ENCODE results near the gene MREG. TPM values are rescaled to one million over a fixed set of nuclear protein-coding genes. Genes with fewer than 3 reads are reported as not detected.

MREG gene
- total and polyA plus RNA-seq, 3 donors from 2014 or later: 3.0 to 5.2 (median 4.3) TPM

DNA sequence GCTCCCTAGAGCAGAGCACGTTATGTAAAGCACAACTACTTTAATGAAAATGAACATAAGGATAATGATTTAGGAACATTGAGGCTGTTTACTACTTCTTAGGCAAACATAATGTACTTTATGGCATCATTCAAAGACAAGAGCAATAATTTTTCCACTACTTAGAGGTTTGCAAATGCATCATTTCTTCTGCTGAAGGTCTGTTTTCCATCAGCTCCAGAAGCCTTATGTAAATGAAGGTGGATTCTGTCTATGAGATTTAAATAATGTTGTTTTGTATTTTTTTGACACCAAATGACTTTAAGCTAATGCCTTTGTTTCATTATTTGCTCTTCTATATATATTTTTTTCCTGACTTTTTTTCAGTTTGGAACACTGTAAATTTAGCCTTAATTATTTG is 28.1 kb downstream of the MREG start:
- no peak for TF ChIP-seq CTCF (IDR thresholded peaks at IDR 0.05)
- no peak for TF ChIP-seq POLR2A (IDR thresholded peaks at IDR 0.05)
- no peak for DNase-seq
- Histone ChIP-seq H3K4me1 (no peaks in the 10 kb centered on the region), H3K27me3 (no peaks in the 10 kb centered on the region), H3K36me3 (ENCODE audit: low read depth, missing control alignments) (no peaks in the 10 kb centered on the region), H3K27ac (peak overlapping the region in 1 of 2 donors; percentile 9), H3K9me3 (no peaks in the 10 kb centered on the region), H3K4me3 (no peak overlapping the region)
- intact Hi-C loops (cut with DNase I; ENCODE audit: low total_unique reads): no loop called here
- WGBS, 2 donors: 59 to 62% methylated on average over 1 of the region's 1 CpG

GRCh38 chr2:215984661-215985060 is 28.7 kb downstream of the MREG start:
- H3K27me3 ChIP-seq: no peaks in the 10 kb centered on the region
- H3K36me3 ChIP-seq (ENCODE audit: low read depth, missing control alignments): no peaks in the 10 kb centered on the region
- 75 to 88% methylated on average over 2 of the region's 2 CpGs for WGBS, 2 donors
- H3K4me1 ChIP-seq: no peaks in the 10 kb centered on the region
- no peaks in the 10 kb centered on the region for H3K9me3 ChIP-seq
- peak overlapping the region in 1 of 2 donors; percentile 9 for H3K27ac ChIP-seq
- TF ChIP-seq CTCF (IDR thresholded peaks at IDR 0.05): no peak
- no peak for TF ChIP-seq POLR2A (IDR thresholded peaks at IDR 0.05)
- no peak overlapping the region for H3K4me3 ChIP-seq
- intact Hi-C loops (cut with DNase I; ENCODE audit: low total_unique reads): no loop called here
- no peak for DNase-seq

DNA sequence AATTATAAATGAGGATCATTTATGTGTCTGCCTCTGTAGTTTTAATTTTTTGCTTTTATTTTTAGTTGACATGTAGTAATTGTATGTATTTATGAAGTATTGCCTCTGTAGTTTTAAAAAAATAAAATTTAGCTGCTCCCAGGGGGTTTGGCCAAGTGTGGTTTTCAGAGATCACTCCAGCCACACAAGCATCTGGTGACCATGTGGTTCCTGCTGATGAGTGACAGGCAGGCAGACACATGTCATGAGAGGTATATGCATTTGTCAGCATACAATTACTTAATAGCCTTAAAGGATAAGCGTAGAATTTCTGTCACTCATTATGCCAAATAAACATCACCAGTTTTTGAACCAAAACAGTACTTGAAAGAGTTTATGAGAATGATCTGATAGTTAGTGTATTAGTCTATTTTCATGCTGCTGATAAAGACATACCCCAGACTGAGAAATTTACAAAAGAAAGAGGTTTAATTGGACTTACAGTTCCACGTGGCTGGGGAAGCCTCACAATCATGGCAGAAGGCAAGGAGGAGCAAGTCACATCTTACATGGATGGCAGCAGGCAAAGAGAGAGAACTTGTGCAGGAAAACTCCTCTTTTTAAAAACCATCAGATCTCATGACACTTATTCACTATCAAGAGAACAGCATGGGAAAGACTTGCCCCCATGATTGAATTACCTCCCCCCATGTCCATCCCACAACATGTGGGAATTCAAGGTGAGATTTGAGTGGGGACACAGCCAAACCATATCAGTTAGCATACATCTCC is 29.6 kb downstream of the MREG start:
- H3K27ac ChIP-seq: no peak overlapping the region
- intact Hi-C loops (cut with DNase I; ENCODE audit: low total_unique reads): no loop called here
- H3K36me3 ChIP-seq (ENCODE audit: low read depth, missing control alignments): no peaks in the 10 kb centered on the region
- no peaks in the 10 kb centered on the region for H3K4me1 ChIP-seq
- H3K4me3 ChIP-seq: no peak overlapping the region
- DNase-seq: no peak
- H3K9me3 ChIP-seq: no peaks in the 10 kb centered on the region
- WGBS, 2 donors: 84 to 86% methylated on average over 2 of the region's 2 CpGs
- no peaks in the 10 kb centered on the region for H3K27me3 ChIP-seq
- no peak for TF ChIP-seq POLR2A (IDR thresholded peaks at IDR 0.05)
- no peak for TF ChIP-seq CTCF (IDR thresholded peaks at IDR 0.05)

GRCh38 chr2:215982465-215982875 is 30.9 kb downstream of the MREG start:
- intact Hi-C loops (cut with DNase I; ENCODE audit: low total_unique reads): no loop called here
- no peak overlapping the region for H3K4me3 ChIP-seq
- no peaks in the 10 kb centered on the region for H3K4me1 ChIP-seq
- DNase-seq: no peak
- H3K27me3 ChIP-seq: no peaks in the 10 kb centered on the region
- H3K27ac ChIP-seq: no peak overlapping the region
- TF ChIP-seq POLR2A (IDR thresholded peaks at IDR 0.05): no peak
- TF ChIP-seq CTCF (IDR thresholded peaks at IDR 0.05): no peak
- 93 to 94% methylated on average over 6 of the region's 6 CpGs for WGBS, 2 donors
- no peaks in the 10 kb centered on the region for H3K9me3 ChIP-seq
- no peaks in the 10 kb centered on the region for H3K36me3 ChIP-seq (ENCODE audit: low read depth, missing control alignments)

DNA sequence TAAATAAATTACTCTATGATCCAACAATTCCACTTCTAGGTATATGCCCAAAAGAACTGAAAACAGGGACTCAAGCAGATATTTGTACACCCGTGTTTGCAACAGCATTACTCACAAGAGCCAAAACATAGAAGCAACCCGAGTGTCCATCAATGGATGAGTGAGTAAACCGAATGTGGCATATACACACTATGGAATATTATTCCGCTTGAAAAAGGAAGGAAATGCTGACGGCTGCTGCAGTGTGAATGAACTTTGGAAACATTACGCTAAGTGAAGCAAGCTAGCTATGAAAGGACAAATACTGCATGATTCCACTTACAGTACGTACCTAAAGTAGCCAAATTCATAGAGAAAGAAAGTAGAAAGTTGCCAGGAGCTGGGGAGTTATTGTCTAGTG is 32.2 kb downstream of the MREG start:
- no peaks in the 10 kb centered on the region for H3K36me3 ChIP-seq (ENCODE audit: low read depth, missing control alignments)
- TF ChIP-seq POLR2A (IDR thresholded peaks at IDR 0.05) (no peak), CTCF (IDR thresholded peaks at IDR 0.05) (no peak)
- H3K27me3 ChIP-seq: no peaks in the 10 kb centered on the region
- intact Hi-C loops (cut with DNase I; ENCODE audit: low total_unique reads): no loop called here
- no peak for DNase-seq
- no peak overlapping the region for H3K27ac ChIP-seq
- H3K9me3 ChIP-seq: no peaks in the 10 kb centered on the region
- WGBS, 2 donors: 81 to 87% methylated on average over 7 of the region's 7 CpGs
- H3K4me1 ChIP-seq: no peaks in the 10 kb centered on the region
- H3K4me3 ChIP-seq: no peak overlapping the region

Measured in testis (tissue), 3 donors.